Stomach (tissue), 9 donors: ENCODE results near the gene MCM7. TPM values are rescaled to one million over a fixed set of nuclear protein-coding genes. Genes with fewer than 3 reads are reported as not detected.

Experiments used
- DNase-seq, 2 donors: peaks; one replicate each; pipeline versions ENCODE4 v3.0.0 to v3.0.0-alpha.2; 2013 to 2019
- H3K27ac ChIP-seq, 5 donors: fragments of 200-600 bp in 4 of 5; sonication (generic) in 4 of 5; one replicate each; pipeline ENCODE4 v1.5.1; 2013 to 2019; ENCODE audit warnings: mild to moderate bottlenecking in 1 of 5, moderate library complexity in 1 of 5
- H3K27me3 ChIP-seq, 3 donors: fragments of 200-600 bp; sonication (generic); one replicate each; pipeline ENCODE4 v1.5.1; 2017 to 2019; ENCODE audit warnings: mixed run types in 1 of 3
- H3K36me3 ChIP-seq, 4 donors: fragments of 200-600 bp; sonication (generic); 1 replicate in 3 of 4; 2 replicates in 1 of 4; pipeline ENCODE4 v1.5.1; 2016 to 2019
- H3K4me1 ChIP-seq, 4 donors: fragments of 200-600 bp; sonication (generic); one replicate each; pipeline ENCODE4 v1.5.1; 2016 to 2019
- H3K4me3 ChIP-seq, 4 donors: fragments of 200-600 bp; sonication (generic) in 3 of 4; one replicate each; pipeline ENCODE4 v1.5.1; 2016 to 2019; ENCODE audit warnings: mild to moderate bottlenecking in 1 of 4
- H3K9me3 ChIP-seq, 4 donors: fragments of 200-600 bp; sonication (generic); one replicate each; pipeline ENCODE4 v1.5.1; 2016 to 2019
- CTCF ChIP-seq, 7 experiments: fragments of 450-650 bp in 4 of 7; fragments of 200-600 bp in 3 of 7; sonication (generic) in 3 of 7; IDR thresholded peaks; one replicate each; pipeline ENCODE4 v1.5.1; 2016 to 2019; ENCODE audit warnings: antibody characterized with exemption in 7 of 7, control low read depth in 2 of 7, mild to moderate bottlenecking in 1 of 7
- EP300 ChIP-seq: sonication (generic); formaldehyde crosslinking; IDR thresholded peaks from one replicate; pipeline ENCODE4 v1.6.1; 2017; ENCODE audit warnings: antibody characterized with exemption
- POLR2A ChIP-seq, 4 donors: fragments of 450-650 bp; IDR thresholded peaks; one replicate each; pipeline ENCODE4 v1.6.1; 2016; ENCODE audit warnings: antibody characterized with exemption in 4 of 4, control low read depth in 2 of 4, mild to moderate bottlenecking in 1 of 4, moderate library complexity in 1 of 4
- POLR2AphosphoS5 ChIP-seq, 3 donors: sonication (generic); formaldehyde crosslinking; IDR thresholded peaks; one replicate each; pipeline ENCODE4 v1.6.1; 2016; ENCODE audit warnings: antibody characterized with exemption in 3 of 3
- WGBS, 5 donors: extraction: QIAGEN DNeasy Blood & Tissue Kit in 3 of 5; methylation state at CpG; one replicate each; pipeline versions ENCODE4 v1.1.5 to v1.1.7; 2013 to 2018; 5-methylcytosine and 5-hydroxymethylcytosine counted together
- intact Hi-C: fragments of 100-400 bp; cut with DNase I; formaldehyde crosslinking; loops from one replicate; pipeline ENCODE4 v1.15.1; 2023; ENCODE audit warnings: low total_unique reads
- polyA plus RNA-seq, 3 donors: library from polyadenylated mRNA; stranded (reverse); fragments of 200-250 nt; gene quantifications; one replicate each; pipeline ENCODE4 v1.2.3, GENCODE V29; 2013
- total RNA-seq, 5 donors: library from RNA; depleted of rRNA; stranded (reverse); fragments of >200 nt; gene quantifications; one replicate each; pipeline versions ENCODE4 v1.1.0 to v1.2.3, GENCODE V29; 2014 to 2016
- donor health status: healthy with polysubstance abuse.
- donor health status: Bipolar disorder and iron deficiency.
- donor health status: healthy.

MCM7 gene
- total and polyA plus RNA-seq, 8 donors, result 39.6 to 104 (median 50.5) TPM

- WGBS, 5 donors, result 69 to 80% (median 75%) methylated on average over 3 of the region's 3 CpGs
- Histone ChIP-seq H3K9me3 (no peaks in the 10 kb centered on the region), H3K27me3 (no peaks in the 10 kb centered on the region), H3K36me3 (peaks cover 0 to 14% (median 4%) of the 10 kb centered on the region in 4 donors), H3K4me3 (no peak overlapping the region), H3K4me1 (peaks cover 6 to 35% (median 23%) of the 10 kb centered on the region in 4 donors), H3K27ac (peak overlapping the region in 1 of 5 donors; percentile 38)
- TF ChIP-seq POLR2A (IDR thresholded peaks at IDR 0.05) (no peak), CTCF (IDR thresholded peaks at IDR 0.05) (no peak), POLR2AphosphoS5 (IDR thresholded peaks at IDR 0.05) (no peak), EP300 (no peak)
- DNase-seq, result no peak
- intact Hi-C loops, result loop anchor here (10.0 kb wide), 2 partner anchors 57 to 137 kb away; partner anchors contain the start of gene TRIM4
Measured at GRCh38 chr7:100051611-100052010, 49.6 kb downstream of the MCM7 start.

GRCh38 chr7:100049441-100050291, 51.5 kb downstream of the MCM7 start, which contains the start of gene ZSCAN21:
Gene ZSCAN21 (plus strand): TSS chr7:100049774. CDS start chr7:100057007, 7,233 bp downstream.
- Histone ChIP-seq H3K4me1 (peaks cover 6 to 35% (median 23%) of the 10 kb centered on the region in 4 donors), H3K36me3 (peaks cover 0 to 10% (median 0%) of the 10 kb centered on the region in 4 donors), H3K9me3 (no peaks in the 10 kb centered on the region), H3K27ac (peak within 1 kb of the TSS; percentile 96 to 98 (median 98)), H3K4me3 (peak within 1 kb of the TSS; percentile 61 to 82 (median 76)), H3K27me3 (no peaks in the 10 kb centered on the region)
- peak; percentile 85 to 96 for DNase-seq
- intact Hi-C loops, result loop anchor here (10.0 kb wide), 2 partner anchors 55 to 135 kb away; partner anchors contain the start of gene TRIM4
- TF ChIP-seq CTCF (IDR thresholded peaks at IDR 0.05) (peak in 1 of 7 experiments; percentile 17), POLR2AphosphoS5 (IDR thresholded peaks at IDR 0.05) (peak; percentile 71 to 96 (median 87)), POLR2A (IDR thresholded peaks at IDR 0.05) (peak in 2 of 4 donors; percentile 61 to 79), EP300 (no peak)
- WGBS, 5 donors, result 1% methylated on average over 36 to 47 of the region's 47 CpGs

DNA sequence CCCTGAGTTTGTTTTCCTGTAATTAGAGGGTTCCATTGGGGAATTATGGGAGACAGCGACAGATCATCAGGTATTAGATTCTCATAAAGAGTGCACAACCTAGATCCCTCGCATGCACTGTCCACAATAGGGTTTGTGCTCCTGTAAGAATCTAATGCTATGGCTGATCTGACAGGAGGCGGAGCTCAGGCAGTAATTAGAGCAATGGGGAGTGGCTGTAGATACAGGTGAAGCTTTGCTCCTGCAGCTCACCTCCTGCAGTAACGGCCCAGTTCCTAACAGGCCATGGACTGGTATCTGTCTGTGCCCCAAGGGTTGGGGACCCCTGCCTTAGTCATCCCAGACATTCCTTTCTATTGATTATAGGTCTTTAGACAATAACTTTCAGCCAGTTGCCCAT, 52.5 kb downstream of the MCM7 start:
- peak in 1 of 2 donors; percentile 35 for DNase-seq
- Histone ChIP-seq H3K4me1 (peaks cover 6 to 31% (median 23%) of the 10 kb centered on the region in 4 donors), H3K27ac (peak overlapping the region in 1 of 5 donors; percentile 98), H3K4me3 (no peak overlapping the region), H3K36me3 (peaks cover 0 to 10% (median 0%) of the 10 kb centered on the region in 4 donors), H3K9me3 (no peaks in the 10 kb centered on the region), H3K27me3 (no peaks in the 10 kb centered on the region)
- WGBS, 5 donors, result 71 to 83% (median 73%) methylated on average over 4 of the region's 4 CpGs
- TF ChIP-seq POLR2A (IDR thresholded peaks at IDR 0.05), result no peak
- no peak for TF ChIP-seq EP300
- no peak for TF ChIP-seq POLR2AphosphoS5 (IDR thresholded peaks at IDR 0.05)
- no peak for TF ChIP-seq CTCF (IDR thresholded peaks at IDR 0.05)
- intact Hi-C loops, result no loop called here

DNA sequence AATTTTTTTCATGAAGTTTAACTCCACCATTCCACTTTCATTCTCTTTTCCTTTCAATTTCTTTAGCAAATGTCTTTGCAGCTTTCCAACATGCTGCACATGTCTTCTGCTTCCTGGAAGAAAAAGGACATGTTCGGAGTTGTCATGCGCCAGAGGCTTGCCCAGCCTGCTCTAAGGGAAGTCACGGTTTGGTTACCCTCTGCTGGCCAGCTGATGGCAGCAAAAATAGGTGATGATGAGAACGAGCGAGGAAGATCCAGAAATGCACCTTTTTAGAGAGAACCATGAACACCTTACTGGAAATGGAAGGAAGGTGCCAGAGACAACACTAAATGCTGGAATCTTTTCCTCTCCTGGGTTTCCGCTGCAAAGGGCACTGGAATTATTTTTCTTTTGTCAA, 56.5 kb downstream of the MCM7 start:
- Histone ChIP-seq H3K36me3 (no peaks in the 10 kb centered on the region), H3K4me1 (peaks cover 0 to 16% (median 12%) of the 10 kb centered on the region in 4 donors), H3K9me3 (no peaks in the 10 kb centered on the region), H3K27ac (peak overlapping the region in 1 of 5 donors; percentile 46), H3K4me3 (no peak overlapping the region), H3K27me3 (no peaks in the 10 kb centered on the region)
- peak; percentile 32 to 72 for DNase-seq
- TF ChIP-seq CTCF (IDR thresholded peaks at IDR 0.05) (peak in 2 of 7 experiments; percentile 39 to 49), POLR2AphosphoS5 (IDR thresholded peaks at IDR 0.05) (peak in 1 of 3 donors; percentile 75), POLR2A (IDR thresholded peaks at IDR 0.05) (no peak), EP300 (no peak)
- 27 to 44% (median 33%) methylated on average over 6 of the region's 6 CpGs for WGBS, 5 donors
- intact Hi-C loops, result no loop called here
